Left renal cortex interstitium (tissue), 4 donors: ENCODE measurements around the gene RADIL. TPM values are rescaled to one million over a fixed set of nuclear protein-coding genes. Genes with fewer than 3 reads are reported as not detected.
"Not testable (repeated sequence)": the region's sequence is repeated elsewhere in the genome, so short reads cannot be mapped to it uniquely, and the experiment has no call there.

ENCODE experiments used
- DNase-seq, 4 donors: peaks; one replicate each; pipeline ENCODE4 v3.0.0-alpha.2; 2013; ENCODE audit warnings: low read depth in 4 of 4, low spot score in 2 of 4, missing footprints in 1 of 4
- polyA plus RNA-seq, 4 donors: library from polyadenylated mRNA; unstranded; fragments of 120-200 nt; gene quantifications; one replicate each; pipeline ENCODE4 v1.2.1, GENCODE V29; 2013; ENCODE audit not compliant: insufficient read length in 4 of 4

Gene RADIL, protein sequence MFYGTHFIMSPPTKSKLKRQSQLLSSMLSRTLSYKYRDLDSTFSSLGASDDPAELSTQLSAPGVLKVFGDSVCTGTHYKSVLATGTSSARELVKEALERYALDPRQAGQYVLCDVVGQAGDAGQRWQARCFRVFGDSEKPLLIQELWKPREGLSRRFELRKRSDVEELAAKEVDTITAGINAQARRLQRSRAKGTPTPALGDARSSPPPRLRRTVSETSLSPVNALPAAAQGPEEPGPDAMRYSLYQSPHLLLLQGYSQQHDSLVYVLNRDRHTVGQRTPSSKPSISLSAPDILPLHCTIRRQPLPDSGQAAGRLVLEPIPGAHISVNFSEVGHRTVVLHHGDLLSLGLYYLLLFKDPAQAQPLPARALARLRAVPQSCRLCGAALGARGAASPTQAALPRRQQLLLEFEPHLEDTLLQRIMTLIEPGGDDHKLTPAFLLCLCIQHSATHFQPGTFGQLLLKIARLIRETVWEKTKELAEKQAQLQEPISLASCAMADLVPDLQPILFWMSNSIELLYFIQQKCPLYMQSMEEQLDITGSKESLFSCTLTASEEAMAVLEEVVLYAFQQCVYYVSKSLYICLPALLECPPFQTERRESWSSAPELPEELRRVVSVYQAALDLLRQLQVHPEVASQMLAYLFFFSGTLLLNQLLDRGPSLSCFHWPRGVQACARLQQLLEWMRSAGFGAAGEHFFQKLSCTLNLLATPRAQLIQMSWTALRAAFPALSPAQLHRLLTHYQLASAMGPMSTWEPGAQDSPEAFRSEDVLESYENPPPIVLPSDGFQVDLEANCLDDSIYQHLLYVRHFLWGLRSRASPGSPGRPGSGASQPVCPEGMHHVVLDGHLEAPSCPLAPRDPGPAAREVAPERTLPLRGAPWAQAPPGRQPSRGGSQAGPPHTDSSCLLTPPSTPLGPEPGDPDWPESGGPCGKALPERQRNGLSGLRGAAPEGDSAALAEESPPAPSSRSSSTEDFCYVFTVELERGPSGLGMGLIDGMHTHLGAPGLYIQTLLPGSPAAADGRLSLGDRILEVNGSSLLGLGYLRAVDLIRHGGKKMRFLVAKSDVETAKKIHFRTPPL
- 1 to 10 TPM; 1.5 to 2.9 (median 1.9) TPM for polyA plus RNA-seq

DNA sequence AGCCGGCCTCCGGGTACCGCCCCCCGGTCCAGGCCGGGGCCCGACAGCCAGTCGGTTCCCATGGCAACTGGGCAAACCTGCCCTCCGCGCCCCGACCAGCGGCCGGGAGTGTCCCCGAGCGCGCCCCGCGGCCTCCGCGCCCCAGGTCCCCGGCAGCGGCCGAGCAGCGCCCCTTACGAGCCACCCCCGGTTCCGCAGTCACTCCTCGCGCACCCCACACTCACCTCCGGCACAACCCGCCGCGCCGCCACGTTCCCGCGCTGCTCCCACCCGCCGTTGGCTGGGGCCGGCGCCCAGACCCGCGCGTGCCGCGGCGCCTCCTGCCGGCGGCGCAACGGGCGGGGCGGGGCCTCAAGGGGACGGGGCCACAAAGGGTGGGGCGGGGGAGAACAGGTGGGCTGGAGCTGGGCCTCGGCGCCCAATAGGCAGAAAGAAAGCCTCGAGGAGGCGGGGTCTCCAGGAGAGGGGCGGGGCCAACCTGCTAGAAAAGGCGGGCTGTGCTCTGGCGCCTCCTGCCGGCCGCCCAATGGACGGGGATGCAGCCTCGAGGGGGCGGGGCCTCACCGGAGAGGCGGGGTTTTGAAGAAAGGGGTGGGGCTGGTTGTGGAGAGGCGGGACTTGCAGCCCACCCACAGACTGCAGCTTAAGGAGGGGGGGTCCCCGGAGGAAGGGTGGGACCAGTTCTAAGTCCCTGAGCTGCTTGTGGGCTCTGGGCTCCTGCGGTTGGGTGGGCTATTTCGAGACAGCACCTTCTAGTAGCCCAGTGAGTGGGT, at the start of gene RADIL:
Gene RADIL, minus strand, starts transcription at position 345 of the 773 bp plus-strand sequence. CDS start 5,577 bp downstream, outside the sequence.
- peak in 2 of 4 donors; percentile 61 to 70 for DNase-seq

DNA sequence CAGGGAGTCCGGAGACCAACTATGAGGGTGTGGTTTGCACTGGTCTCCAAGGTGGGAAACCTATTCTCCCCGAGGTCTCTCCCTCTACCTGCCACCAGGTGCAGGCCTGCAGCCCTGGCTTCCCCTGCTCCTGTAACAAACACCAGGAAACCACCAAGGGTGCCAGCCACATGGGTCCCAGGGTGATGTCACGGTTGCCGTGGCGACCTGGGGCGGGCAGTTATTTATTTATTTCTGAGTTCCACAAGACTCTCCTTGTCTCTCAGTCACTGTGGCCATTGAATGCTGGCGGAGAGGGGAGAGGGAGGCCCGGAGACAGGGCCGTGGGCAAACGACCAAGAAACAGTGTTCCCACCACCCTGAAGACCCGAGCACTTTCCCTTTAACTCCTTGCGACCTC, 48.4 kb upstream of the RADIL start:
- peak in 2 of 4 donors; percentile 9 to 27 for DNase-seq

GRCh38 chr7:4929005-4929404, 45.5 kb upstream of the RADIL start:
- DNase-seq = no peak

DNA sequence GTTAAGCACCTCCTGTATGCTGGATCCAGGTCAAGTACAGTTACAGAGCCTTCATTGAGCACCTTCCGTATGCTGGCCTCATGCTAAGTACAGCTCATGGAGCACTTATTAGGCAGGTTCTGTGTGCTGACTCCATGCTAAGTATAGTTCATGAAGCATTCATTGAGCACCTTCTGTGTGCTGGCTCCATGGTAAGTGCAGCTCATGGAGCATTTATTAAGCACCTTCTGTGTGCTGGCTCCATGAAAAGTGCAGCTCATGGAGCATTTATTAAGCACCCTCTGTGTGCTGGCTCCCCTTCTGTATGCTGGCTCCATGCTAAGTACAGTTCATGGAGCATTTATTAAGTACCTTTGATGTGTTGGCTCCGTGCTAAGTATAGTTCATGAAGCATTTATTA, 44.9 kb upstream of the RADIL start:
- DNase-seq = no peak

DNA sequence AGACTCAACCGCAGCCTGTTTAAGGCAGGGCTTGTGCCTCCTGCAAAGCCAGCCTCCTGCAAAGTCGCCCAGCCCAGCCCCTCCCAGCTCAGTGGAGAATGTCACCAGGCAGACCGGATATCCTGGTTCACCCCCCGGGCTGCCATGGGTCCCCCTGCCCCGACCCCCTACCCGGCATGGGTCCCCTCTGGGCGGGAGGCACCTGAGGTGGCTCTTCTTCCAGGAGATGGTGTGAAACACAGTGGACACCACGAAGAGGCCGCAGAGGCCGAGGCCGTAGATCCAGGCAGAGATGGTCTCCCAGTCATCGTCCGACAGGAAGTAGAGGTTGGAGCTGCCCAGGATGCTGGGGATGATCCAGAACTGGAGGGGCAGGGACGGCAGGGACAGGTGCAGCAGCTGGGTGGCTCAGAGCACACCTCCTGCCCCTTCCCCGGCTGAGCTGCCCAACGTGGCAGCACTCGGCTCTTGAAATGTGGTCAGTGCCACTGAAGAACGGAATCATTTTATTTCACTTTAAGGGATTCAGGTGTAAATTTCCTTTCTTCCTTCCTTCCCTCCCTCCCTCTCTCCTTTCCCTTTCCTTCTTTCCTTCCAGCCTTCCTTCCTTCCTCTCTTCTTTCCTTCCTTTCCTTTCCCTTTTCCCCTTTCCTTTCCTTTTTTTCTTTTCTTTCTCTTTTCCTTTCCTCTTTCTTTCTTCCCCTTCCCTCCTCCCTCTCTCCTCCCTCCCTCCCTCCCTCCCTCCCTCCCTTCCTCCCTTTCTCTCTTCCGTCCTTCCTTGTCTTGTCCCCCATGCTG, 36.7 kb upstream of the RADIL start:
- DNase-seq = no peak

DNA sequence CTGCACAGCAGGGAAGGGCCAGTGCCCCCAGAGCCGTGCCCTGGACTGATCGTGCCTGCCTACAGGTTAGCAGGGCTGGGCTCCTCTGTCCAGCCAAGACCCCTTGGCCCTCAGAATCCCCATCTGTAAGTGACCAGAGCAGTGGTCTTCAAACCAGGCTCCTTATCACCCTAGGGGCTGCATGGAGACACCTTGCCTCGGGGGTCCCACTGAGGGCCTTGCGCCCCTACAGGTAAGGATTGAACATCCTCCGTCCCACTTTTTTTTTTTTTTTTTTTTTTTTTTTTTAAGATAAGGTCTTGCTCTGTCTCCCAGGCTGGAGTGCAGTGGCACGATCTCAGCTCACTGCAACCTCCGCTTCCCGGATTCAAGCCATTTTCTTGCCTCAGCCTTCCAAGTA, 32.6 kb upstream of the RADIL start:
- DNase-seq = no peak

DNA sequence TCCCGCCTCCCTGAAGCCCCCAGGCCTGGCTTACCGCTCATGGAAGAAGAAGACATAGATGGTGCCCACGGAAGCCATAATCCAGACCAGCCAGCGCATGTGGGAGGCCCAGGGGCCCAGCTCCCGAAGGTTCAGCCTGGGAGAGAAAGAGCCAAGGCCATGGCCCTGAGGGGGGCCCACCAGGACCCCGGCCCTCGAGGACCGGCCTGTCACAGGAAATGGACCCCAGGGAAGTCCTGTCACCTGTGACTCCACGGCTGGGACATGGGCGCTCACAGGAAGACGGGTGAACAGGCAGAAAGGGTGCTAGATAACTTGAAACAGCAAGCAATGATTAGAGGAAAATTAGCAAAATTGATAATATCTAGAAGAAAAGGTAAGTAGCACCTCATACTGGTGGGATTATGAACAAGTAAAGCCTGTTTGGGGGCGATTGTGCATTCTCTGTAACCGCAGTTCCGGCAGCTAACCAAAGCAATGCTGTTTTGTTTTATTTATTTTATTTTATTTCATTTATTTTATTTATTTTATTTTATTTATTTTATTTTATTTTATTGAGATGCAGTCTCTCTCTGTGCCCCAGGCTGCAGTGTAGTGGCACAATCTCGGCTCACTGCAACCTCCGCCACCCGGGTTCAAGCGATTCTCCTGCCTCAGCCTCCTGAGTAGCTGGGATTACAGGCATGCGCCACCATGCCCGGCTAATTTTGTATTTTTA, 27.8 kb upstream of the RADIL start:
- no peak for DNase-seq

- DNase-seq = no peak
These were observed 23.2 kb upstream of the RADIL start for GRCh38 chr7:4906682-4907081.

- no peak for DNase-seq
These were observed 21.7 kb upstream of the RADIL start for GRCh38 chr7:4905171-4905570.

DNA sequence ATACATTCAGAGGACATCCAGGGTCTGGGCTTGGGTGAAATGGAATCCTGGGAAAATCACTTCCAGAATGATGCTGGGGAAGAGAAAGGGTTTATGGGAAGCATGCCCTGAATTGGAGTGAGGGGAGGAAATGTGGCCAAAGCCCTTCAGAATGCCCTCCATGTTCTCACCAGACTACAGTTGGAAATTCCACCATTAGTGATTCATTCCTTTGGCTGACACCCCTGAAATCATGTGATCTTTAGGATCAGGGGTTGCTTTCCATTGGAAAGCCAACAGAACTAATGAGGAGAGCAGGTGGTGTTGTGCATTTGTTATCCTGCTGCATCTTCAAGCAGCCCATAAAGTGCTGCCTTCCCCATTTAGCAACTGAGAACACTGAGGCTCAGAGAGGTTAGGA, 20.8 kb upstream of the RADIL start:
- DNase-seq = no peak

GRCh38 chr7:4895766-4896165, 12.2 kb upstream of the RADIL start:
- no peak for DNase-seq

DNA sequence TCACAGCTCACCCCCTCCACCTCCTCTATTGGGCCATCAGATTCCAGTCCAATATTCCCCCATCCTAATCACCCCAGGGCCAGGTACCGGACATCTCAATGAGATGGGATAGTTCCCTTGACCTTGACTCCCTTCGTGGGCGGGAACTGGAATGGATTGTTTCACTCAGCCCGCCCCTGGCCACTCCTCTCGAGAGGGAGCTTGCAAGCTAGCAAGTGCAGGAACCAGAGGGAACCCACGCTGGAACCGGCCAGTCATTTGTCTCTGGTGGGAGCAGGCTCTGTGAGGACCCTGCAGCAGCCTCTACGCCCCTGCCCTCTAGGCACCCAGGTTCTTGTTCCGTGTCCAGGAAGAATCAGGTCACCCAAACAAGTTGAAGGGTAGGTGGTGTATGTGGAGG, 11.0 kb upstream of the RADIL start:
- DNase-seq = no peak

GRCh38 chr7:4893929-4894475, 10.5 kb upstream of the RADIL start:
- DNase-seq = no peak

GRCh38 chr7:4893188-4893587, 9.7 kb upstream of the RADIL start:
- DNase-seq = not testable (repeated sequence)

DNA sequence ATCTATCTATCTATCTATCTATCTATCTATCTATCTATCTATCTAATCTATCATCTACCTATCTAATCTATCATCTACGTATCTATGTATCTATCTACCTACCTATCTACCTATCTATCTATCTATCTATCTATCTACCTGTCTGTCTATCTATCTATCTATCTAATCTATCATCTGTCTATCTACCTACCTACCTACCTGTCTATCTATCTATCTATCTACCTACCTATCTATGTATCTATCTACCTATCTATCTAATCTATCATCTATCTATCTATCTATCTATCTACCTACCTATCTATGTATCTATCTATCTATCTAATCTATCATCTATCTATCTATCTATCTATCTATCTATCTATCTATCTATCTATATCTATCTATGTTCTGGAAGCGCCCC, 8.0 kb upstream of the RADIL start:
- not testable (repeated sequence) for DNase-seq

GRCh38 chr7:4889682-4890081, 6.2 kb upstream of the RADIL start:
- no peak for DNase-seq

GRCh38 chr7:4888161-4888560, 4.6 kb upstream of the RADIL start:
- DNase-seq = no peak

DNA sequence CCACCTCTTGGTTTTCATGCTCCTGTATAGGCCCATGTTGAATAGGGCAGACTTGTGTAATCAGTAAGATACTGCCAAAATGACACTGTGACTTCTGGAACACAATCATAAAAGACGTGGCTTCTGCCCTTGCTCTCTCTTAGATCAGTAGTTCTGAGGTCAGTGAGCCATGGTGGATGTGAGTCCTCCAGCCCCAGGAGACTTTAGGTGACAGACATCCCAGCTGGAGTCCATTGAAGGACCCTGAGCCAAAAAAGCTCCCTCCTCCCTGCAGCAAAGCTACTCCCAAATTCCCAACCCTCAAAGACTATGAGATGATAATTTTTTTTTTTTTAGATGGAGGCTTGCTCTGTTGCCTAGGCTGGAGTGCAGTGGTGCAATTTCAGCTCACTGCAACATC, 3.2 kb upstream of the RADIL start:
- DNase-seq = no peak
